ENCODE measurements around the gene TMEM61. TPM values are rescaled to one million over a fixed set of nuclear protein-coding genes. Genes with fewer than 3 reads are reported as not detected.

TMEM61 gene
- total RNA-seq, 4 donors from 2014 or later: 7.1 to 24.8 (median 8.5) TPM

GRCh38 chr1:54968551-54968950 lies 11.9 kb upstream of the TMEM61 start:
- Histone ChIP-seq H3K9me3 (no peaks in the 10 kb centered on the region), H3K36me3 (no peaks in the 10 kb centered on the region), H3K4me1 (peaks cover 0 to 10% (median 0%) of the 10 kb centered on the region in 4 donors), H3K27me3 (peaks cover 6% of the 10 kb centered on the region), H3K4me3 (no peak overlapping the region), H3K27ac (no peak overlapping the region)
- no peak for DNase-seq
- intact Hi-C loops (cut with DNase I; ENCODE audit: low total_unique reads) (no loop called here), in situ Hi-C loops (cut with MboI; ENCODE audit: low pct_ligation_motif_present in 1 of 4, low pct_unique_long_range_greater_than_20kb in 1 of 4, low sequenced_read_pairs in 3 of 4) (no loop called here)
- no peak for TF ChIP-seq POLR2A (IDR thresholded peaks at IDR 0.05)
- no peak for TF ChIP-seq POLR2AphosphoS5 (IDR thresholded peaks at IDR 0.05)
- TF ChIP-seq EP300 (IDR thresholded peaks at IDR 0.05; ENCODE audit: low read depth): no peak
- TF ChIP-seq CTCF (IDR thresholded peaks at IDR 0.05): no peak
- 61 to 79% methylated on average over 4 of the region's 4 CpGs for WGBS, 2 donors (ENCODE audit: low coverage in 1 of 2)

- no peak for DNase-seq
- 80 to 100% methylated on average over 1 of the region's 1 CpG for WGBS, 2 donors (ENCODE audit: low coverage in 1 of 2)
- intact Hi-C loops (cut with DNase I; ENCODE audit: low total_unique reads) (no loop called here), in situ Hi-C loops (cut with MboI; ENCODE audit: low pct_ligation_motif_present in 1 of 4, low pct_unique_long_range_greater_than_20kb in 1 of 4, low sequenced_read_pairs in 3 of 4) (no loop called here)
- no peak for TF ChIP-seq POLR2AphosphoS5 (IDR thresholded peaks at IDR 0.05)
- no peak for TF ChIP-seq EP300 (IDR thresholded peaks at IDR 0.05; ENCODE audit: low read depth)
- no peak for TF ChIP-seq POLR2A (IDR thresholded peaks at IDR 0.05)
- no peak for TF ChIP-seq CTCF (IDR thresholded peaks at IDR 0.05)
- H3K27ac ChIP-seq: no peak overlapping the region
- H3K9me3 ChIP-seq: no peaks in the 10 kb centered on the region
- H3K36me3 ChIP-seq: no peaks in the 10 kb centered on the region
- no peak overlapping the region for H3K4me3 ChIP-seq
- peaks cover 0 to 10% (median 0%) of the 10 kb centered on the region in 4 donors for H3K4me1 ChIP-seq
- peaks cover 6% of the 10 kb centered on the region for H3K27me3 ChIP-seq
Measured at GRCh38 chr1:54969879-54970278, 10.5 kb upstream of the TMEM61 start.

GRCh38 chr1:54970901-54971300 lies 9.5 kb upstream of the TMEM61 start:
- Histone ChIP-seq H3K9me3 (no peaks in the 10 kb centered on the region), H3K27me3 (peaks cover 6% of the 10 kb centered on the region), H3K4me1 (peaks cover 0 to 10% (median 0%) of the 10 kb centered on the region in 4 donors), H3K4me3 (no peak overlapping the region), H3K36me3 (no peaks in the 10 kb centered on the region), H3K27ac (no peak overlapping the region)
- DNase-seq: no peak
- intact Hi-C loops (cut with DNase I; ENCODE audit: low total_unique reads): no loop called here
- 75 to 82% methylated on average over 2 to 5 of the region's 5 CpGs for WGBS, 2 donors (ENCODE audit: low coverage in 1 of 2)
- in situ Hi-C loops (cut with MboI; ENCODE audit: low pct_ligation_motif_present in 1 of 4, low pct_unique_long_range_greater_than_20kb in 1 of 4, low sequenced_read_pairs in 3 of 4): no loop called here
- TF ChIP-seq POLR2AphosphoS5 (IDR thresholded peaks at IDR 0.05) (no peak), POLR2A (IDR thresholded peaks at IDR 0.05) (no peak), CTCF (IDR thresholded peaks at IDR 0.05) (no peak), EP300 (IDR thresholded peaks at IDR 0.05; ENCODE audit: low read depth) (no peak)

- no peak overlapping the region for H3K27ac ChIP-seq
- no peaks in the 10 kb centered on the region for H3K36me3 ChIP-seq
- TF ChIP-seq CTCF (IDR thresholded peaks at IDR 0.05) (no peak), POLR2AphosphoS5 (IDR thresholded peaks at IDR 0.05) (no peak), EP300 (IDR thresholded peaks at IDR 0.05; ENCODE audit: low read depth) (no peak), POLR2A (IDR thresholded peaks at IDR 0.05) (no peak)
- peaks cover 0 to 10% (median 0%) of the 10 kb centered on the region in 4 donors for H3K4me1 ChIP-seq
- intact Hi-C loops (cut with DNase I; ENCODE audit: low total_unique reads): no loop called here
- DNase-seq: no peak
- in situ Hi-C loops (cut with MboI; ENCODE audit: low pct_ligation_motif_present in 1 of 4, low pct_unique_long_range_greater_than_20kb in 1 of 4, low sequenced_read_pairs in 3 of 4): no loop called here
- no peaks in the 10 kb centered on the region for H3K9me3 ChIP-seq
- H3K4me3 ChIP-seq: no peak overlapping the region
- 61 to 63% methylated on average over 7 of the region's 7 CpGs for WGBS, 2 donors (ENCODE audit: low coverage in 1 of 2)
- peaks cover 6% of the 10 kb centered on the region for H3K27me3 ChIP-seq
Measured at GRCh38 chr1:54971317-54971791, 9.1 kb upstream of the TMEM61 start.
